ENCODE data around the gene CLDN24.

CLDN24 gene

GRCh38 chr4:183322326-183322725, at the start of gene CLDN24:
TSS of gene CLDN24 (minus strand) at chr4:183322426. CDS start at chr4:183322426, 0 bp downstream.
- DNase-seq: no peak

GRCh38 chr4:183370786-183371185, 48.6 kb upstream of the CLDN24 start:
- no peak for DNase-seq
- in situ Hi-C loops (cut with MboI; ENCODE audit: low pct_unique_long_range_greater_than_20kb, low sequenced_read_pairs): no loop called here

More at GRCh38 chr4:183322326-183322725, at the start of gene CLDN24:
- in situ Hi-C loops (cut with MboI; ENCODE audit: low pct_unique_long_range_greater_than_20kb, low sequenced_read_pairs): no loop called here

DNA sequence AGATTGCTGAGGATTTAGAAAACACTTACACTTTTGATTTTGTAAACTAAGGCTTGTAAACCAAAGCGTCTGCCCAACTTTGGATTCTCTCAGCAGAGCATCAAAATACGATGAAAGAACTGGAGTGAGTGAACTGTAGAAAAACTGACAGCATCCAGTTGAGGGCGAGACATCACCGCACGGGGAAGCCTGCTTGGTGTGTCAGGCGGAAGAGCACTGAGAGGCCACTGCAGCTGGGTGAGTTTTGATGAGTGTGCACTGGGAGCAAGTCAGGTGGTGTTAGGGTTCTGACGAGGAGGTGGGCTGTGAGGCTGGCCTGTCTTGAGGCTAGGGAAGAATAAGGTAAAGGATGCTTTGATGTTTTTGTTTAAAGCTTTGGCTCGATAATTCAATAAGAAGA, 46.8 kb upstream of the CLDN24 start:
- in situ Hi-C loops (cut with MboI; ENCODE audit: low pct_unique_long_range_greater_than_20kb, low sequenced_read_pairs): no loop called here
- DNase-seq: no peak

- no peak for DNase-seq
- in situ Hi-C loops (cut with MboI; ENCODE audit: low pct_unique_long_range_greater_than_20kb, low sequenced_read_pairs): no loop called here
Observed at GRCh38 chr4:183366206-183366835, 44.1 kb upstream of the CLDN24 start.

DNA sequence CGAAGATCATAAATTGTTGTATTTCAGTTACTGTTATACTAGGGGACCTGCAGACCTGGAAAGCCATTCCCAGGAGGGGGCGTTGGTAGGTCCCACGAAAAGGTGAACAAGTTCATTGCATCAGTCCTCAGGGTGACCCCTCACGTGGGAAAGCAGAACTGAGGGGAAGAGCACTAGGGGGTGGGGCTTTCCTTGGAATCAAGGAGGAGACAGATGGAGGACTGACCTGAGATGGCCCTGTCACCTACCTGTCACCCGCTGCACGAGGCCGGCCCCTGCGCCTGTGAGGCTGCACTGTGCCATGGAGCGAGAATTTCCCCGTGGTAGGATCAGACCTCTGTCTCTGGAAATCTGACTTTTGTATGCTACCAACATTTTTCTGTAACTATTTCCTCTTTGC, 41.8 kb upstream of the CLDN24 start:
- no peak for DNase-seq
- in situ Hi-C loops (cut with MboI; ENCODE audit: low pct_unique_long_range_greater_than_20kb, low sequenced_read_pairs): no loop called here

DNA sequence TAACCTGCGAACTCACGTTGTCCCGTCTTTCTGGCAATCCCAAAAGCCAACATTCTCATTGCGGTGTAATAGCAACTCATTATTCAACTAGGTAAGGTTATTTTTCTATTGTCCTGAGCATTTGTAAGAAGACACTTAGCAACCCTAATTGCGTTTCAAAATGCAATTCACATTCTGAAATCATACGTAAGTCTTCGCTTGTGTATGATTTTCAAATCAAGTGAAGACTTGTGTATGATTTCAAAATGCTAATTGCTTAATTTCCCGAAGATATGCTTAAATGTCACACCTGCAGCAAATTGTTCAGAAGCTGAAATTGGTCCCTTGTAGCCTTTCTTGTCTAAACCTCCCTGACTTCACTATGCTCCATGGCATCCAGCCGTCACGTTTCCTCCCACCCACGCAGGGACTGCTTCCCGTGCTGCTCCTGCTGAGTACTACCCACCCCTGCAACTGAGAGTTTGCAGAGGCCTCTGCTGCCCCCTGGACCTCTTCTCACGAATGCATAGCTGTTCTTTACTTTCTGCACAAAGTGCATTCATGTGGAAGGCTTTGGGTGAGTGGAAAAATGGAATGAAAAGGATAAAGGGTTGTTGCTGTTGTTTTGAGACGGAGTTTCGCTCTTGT, 40.8 kb upstream of the CLDN24 start:
- no peak for DNase-seq
- in situ Hi-C loops (cut with MboI; ENCODE audit: low pct_unique_long_range_greater_than_20kb, low sequenced_read_pairs): no loop called here

DNA sequence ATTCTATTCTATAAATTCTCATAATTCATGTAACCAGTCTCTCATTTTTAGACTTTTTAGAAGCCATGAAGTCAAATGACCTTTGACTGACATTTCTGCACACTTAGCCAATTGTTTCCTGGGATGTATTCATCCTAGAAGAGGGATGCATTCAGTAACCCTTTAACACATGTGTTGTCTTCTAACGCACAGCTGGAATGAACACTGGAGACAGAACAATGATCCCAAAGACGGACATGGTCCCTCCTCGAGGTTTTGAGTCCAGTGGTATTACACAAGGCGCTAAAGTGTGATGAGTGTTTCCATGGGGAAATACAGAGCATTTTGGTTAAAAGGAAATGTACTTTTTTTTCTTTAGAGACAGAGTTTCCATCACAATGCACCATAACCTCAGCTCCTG, 39.8 kb upstream of the CLDN24 start:
- no peak for DNase-seq
- in situ Hi-C loops (cut with MboI; ENCODE audit: low pct_unique_long_range_greater_than_20kb, low sequenced_read_pairs): no loop called here

DNA sequence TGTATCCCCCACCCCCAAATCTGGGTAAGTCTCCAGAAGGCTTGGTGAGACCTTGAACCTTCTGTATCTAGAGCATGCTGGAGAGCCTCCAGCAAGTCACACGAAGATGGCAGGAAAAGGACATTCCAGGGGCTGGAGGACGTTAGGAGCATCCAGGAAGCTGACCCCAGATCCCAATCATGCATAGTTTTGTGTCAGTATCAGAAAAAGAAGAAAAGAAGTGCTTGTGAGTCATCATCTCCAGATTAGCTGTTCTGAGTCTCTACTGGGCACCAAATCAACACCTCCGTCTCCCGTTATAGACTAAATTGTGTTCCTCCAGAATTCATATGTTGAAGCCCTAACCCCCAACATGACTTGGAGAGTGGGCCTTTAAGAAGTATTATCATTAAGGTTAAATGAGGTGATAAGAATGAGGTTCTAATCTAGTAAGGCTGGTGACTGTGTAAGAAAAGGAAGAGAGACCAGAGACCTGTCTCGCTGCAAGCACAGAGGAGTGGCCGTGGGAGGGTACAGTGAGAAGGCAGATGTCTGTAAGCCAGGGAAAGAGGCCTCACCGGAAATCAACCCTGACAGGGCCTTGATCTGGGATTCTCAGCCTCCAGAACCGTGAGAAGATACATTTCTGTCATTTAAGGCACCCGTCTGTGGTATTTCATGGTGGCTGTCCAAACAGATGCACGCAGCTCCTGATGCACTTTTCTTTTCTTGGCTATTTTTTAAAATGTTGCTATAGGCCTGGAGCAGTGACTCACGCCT, 38.1 kb upstream of the CLDN24 start:
- no peak for DNase-seq

GRCh38 chr4:183358215-183358755, 36.1 kb upstream of the CLDN24 start:
- in situ Hi-C loops (cut with MboI; ENCODE audit: low pct_unique_long_range_greater_than_20kb, low sequenced_read_pairs): no loop called here
- no peak for DNase-seq

More for the DNA sequence above, 38.1 kb upstream of the CLDN24 start:
- in situ Hi-C loops (cut with MboI; ENCODE audit: low pct_unique_long_range_greater_than_20kb, low sequenced_read_pairs): no loop called here

- in situ Hi-C loops (cut with MboI; ENCODE audit: low pct_unique_long_range_greater_than_20kb, low sequenced_read_pairs): no loop called here
- DNase-seq: no peak
Observed at GRCh38 chr4:183356931-183357675, 34.9 kb upstream of the CLDN24 start.

GRCh38 chr4:183356173-183356830, 34.1 kb upstream of the CLDN24 start:
- in situ Hi-C loops (cut with MboI; ENCODE audit: low pct_unique_long_range_greater_than_20kb, low sequenced_read_pairs): no loop called here

DNA sequence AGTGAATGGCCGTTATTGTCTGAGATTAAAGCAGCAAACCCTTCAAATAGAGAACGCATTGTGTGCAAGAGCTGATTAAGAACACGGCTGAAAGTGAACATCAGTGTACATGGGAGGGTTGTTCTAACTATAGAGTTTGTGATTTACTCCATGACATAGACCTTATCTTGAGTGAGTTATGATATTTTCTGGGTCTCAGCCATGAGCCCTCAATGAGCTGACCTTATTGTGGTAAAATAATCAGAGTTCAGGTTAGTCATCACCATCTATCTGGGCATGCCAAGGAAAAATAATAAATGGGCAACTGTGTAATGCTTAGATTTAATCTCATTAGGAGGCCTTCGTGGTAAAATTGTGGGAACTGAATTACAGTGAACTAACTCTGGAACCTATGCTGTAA, 33.2 kb upstream of the CLDN24 start:
- in situ Hi-C loops (cut with MboI; ENCODE audit: low pct_unique_long_range_greater_than_20kb, low sequenced_read_pairs): no loop called here
- no peak for DNase-seq

More at GRCh38 chr4:183356173-183356830, 34.1 kb upstream of the CLDN24 start:
- no peak for DNase-seq

DNA sequence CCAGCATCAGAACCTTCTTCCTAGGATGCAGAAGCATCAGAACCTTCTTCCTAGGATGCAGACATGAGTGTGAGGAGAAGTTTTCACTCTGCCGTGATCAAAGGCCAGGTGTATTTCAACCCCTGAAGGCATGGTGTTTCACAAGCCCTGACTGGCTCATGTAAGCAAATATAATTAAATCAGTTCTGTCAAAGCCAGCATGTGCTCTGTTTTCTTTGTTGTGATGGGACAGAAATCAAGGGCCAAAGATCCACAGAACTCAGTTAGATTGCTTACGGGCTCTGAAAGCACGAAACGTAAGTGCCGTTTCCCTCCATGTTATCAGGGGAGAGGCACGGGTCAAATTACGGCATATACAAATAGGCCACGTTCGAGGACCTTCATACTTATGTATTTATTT, 32.0 kb upstream of the CLDN24 start:
- in situ Hi-C loops (cut with MboI; ENCODE audit: low pct_unique_long_range_greater_than_20kb, low sequenced_read_pairs): no loop called here
- no peak for DNase-seq

- no peak for DNase-seq
- in situ Hi-C loops (cut with MboI; ENCODE audit: low pct_unique_long_range_greater_than_20kb, low sequenced_read_pairs): no loop called here
Observed at GRCh38 chr4:183353557-183353956, 31.3 kb upstream of the CLDN24 start.

DNA sequence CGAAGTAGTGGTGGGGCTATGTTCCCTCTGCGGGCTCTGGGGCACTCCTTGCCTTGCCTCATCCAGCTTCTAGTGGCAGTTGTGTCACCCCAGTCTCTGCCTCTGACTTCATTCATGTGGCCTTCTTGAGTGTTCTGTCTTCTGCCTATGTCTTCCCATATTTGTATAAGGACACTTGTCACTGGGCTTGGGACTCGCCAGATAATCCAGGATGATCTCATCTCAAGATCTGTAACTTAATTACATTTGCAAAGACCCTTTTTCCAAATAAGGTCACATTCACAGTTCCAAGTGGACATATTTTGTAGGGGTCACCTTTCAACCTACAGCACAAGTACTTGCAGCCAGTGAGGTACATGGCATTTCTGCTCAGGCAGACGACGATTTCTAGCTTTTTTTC, 30.3 kb upstream of the CLDN24 start:
- DNase-seq: no peak
- in situ Hi-C loops (cut with MboI; ENCODE audit: low pct_unique_long_range_greater_than_20kb, low sequenced_read_pairs): no loop called here

GRCh38 chr4:183350317-183351071, 28.3 kb upstream of the CLDN24 start:
- in situ Hi-C loops (cut with MboI; ENCODE audit: low pct_unique_long_range_greater_than_20kb, low sequenced_read_pairs): no loop called here
- no peak for DNase-seq

DNA sequence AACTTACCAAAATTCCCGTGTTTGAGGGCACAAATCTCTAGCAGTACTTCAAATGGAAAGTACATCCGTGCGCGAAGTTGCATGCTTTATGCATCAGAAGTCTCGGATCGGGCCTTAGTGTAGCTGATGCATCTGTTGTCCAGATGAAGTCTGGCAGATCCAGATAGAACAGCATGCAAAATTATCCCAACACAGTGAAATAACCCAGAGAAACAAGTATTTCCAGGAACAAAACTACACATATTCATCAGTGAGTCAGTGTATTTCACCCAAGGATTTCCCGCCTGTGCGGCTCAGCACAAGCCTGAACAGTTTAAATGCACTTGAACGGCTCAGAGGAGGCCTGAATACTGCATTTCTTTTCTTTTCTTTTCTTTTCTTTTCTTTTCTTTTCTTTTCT, 27.4 kb upstream of the CLDN24 start:
- in situ Hi-C loops (cut with MboI; ENCODE audit: low pct_unique_long_range_greater_than_20kb, low sequenced_read_pairs): no loop called here
- DNase-seq: no peak
